ENCODE data around the gene TSSK3. TPM values are rescaled to one million over a fixed set of nuclear protein-coding genes. Genes with fewer than 3 reads are reported as not detected.

The TSSK3 gene
- total and polyA plus RNA-seq, 2 of the 8 experiments (the other 6 are each of a cell fraction or from before 2014, with no cell fraction given): 1.2 TPM

GRCh38 chr1:32398401-32398800, 36.1 kb downstream of the TSSK3 start (continued):
- TF ChIP-seq CBX8 (IDR thresholded peaks at IDR 0.05; ENCODE audit: borderline replicate concordance, low read depth, low read length) (no peak), CBX5 (IDR thresholded peaks at IDR 0.05; ENCODE audit: low read depth, low read length) (no peak), EGR1 (IDR thresholded peaks at IDR 0.05; ENCODE audit: borderline replicate concordance, low read depth, low read length) (no peak), POLR2AphosphoS5 (IDR thresholded peaks at IDR 0.05; ENCODE audit: low read depth, low read length) (no peak)

Data from H1 (cell line).